Choroid plexus epithelial cell (primary cell): ENCODE results near the gene VEGFC.

ENCODE experiments used
- DNase-seq: peaks from one replicate; pipeline ENCODE4 v3.0.0-alpha.2; 2010; ENCODE audit warnings: low read depth
- H3K4me3 ChIP-seq: 2 replicates; pipeline ENCODE4 v1.5.1; 2011; ENCODE audit warnings: low read depth, mild to moderate bottlenecking, control low read depth, low read length, moderate library complexity
- CTCF ChIP-seq: conservative IDR thresholded peaks from 2 replicates; pipeline ENCODE4 v1.5.1; 2011; ENCODE audit warnings: low read depth, mild to moderate bottlenecking, control low read depth, inconsistent platforms, low read length, moderate library complexity

VEGFC gene

GRCh38 chr4:176834531-176834930, 41.8 kb upstream of the VEGFC start:
- H3K4me3 ChIP-seq: no peak overlapping the region
- TF ChIP-seq CTCF: no peak
- no peak for DNase-seq

DNA sequence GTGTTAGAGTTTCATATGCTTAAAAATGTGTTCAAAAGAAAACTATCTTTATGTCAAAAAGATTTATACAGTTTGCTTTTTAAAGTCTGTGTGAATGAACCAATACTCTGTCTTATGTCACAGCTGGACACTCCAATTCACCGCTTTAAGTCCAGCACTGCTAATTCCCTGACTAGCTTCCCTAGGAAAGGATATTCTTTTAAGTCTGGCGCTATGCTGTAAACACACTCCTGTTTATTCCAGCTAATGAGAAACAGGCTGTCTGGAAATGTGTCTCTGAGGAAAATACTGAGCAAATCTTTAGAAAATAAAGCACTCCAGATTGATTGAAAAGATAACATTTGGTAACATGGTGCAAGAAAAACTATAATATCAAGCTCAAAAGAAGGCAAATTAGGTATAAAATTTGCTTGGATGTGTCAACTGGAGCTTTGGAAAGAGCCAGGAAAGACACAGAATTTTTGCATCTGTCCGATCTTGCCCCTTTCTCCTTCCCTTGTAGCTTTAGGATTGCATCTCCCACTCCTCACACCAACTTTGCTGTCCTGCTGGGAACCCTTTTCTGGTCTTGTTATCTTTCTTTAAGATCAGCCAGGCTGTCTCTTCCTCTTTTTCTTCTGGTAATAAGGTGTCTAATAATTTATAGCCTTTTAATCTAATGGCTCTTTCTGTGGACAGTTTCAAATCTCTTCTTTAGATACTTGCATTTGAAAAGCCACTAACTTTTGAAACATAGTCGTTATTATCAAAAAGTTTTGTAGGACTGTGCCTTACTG, 40.9 kb upstream of the VEGFC start:
- TF ChIP-seq CTCF: no peak
- no peak for DNase-seq
- no peak overlapping the region for H3K4me3 ChIP-seq

DNA sequence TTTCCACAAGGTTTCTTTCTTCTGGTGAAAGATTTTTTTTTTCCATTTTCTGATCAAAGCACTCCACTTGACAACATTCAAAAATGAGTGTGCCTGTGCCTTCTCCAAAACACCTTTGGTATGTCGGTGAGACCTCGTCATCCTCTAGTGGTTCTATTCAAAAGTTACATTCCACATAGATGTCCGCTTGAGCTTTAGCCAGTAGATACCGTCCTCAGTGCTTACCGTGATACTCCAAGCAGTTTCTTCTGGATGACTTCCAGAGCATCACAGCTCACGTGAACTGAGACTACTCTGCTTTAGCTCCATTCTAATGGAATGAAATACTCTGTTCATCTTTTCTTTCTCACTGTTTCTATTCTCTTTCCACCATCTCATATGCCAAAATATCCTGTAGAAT, 38.2 kb upstream of the VEGFC start:
- peak; percentile 41 for DNase-seq
- H3K4me3 ChIP-seq: no peak overlapping the region
- TF ChIP-seq CTCF: no peak

DNA sequence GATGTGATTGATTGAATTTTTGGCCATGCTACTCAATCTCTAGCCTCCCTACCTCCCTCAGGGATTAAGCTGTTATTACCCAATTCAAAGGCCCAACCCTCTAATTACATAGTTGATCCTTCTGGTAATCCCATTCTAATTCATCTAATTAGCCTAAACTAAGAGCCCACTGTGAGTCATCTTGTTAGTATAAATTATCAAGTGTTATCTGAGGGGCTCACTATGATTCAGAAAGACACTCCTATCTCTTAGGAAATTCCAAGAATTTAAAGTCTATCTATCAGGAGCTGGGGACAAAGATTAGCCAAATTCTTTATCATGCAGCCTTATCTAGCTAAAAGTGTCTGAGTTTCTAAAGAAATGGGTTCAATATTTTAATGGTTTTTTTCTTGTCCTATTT, 32.9 kb upstream of the VEGFC start:
- no peak overlapping the region for H3K4me3 ChIP-seq
- TF ChIP-seq CTCF: no peak
- no peak for DNase-seq

DNA sequence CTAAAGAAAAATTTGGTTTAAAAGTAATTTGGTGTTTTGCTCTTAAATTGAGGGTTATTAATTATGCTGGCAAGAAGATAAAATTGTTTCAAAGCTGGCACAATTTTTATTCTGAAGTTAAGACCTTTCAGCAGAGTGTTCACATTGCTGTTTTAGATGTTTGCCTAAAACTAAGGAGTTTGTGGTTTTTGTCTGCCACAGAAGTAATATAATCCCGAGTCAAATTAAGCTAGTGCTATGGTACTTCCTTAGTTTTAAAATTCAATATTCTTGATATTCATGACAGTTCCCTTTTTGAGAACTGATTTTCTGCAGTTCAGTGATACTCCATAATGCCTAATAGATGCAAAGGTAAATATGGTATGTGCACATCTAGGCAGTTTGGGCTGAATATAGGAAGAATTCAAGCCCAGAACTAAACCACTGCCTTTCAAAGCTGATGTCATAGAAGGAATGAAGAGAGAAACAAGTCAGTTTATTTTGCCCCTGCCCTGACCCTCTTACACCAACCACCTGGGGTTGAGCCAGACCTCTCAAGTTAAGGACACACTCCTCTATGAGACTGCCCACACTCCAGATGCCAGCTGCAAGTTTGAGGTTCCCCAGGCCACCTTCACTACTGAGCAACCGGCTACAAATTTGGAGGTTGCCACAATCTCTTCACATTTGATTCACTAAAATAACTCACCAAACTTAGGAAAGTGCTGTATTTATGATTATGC, 32.1 kb upstream of the VEGFC start:
- no peak overlapping the region for H3K4me3 ChIP-seq
- no peak for TF ChIP-seq CTCF
- DNase-seq: no peak

GRCh38 chr4:176818531-176818930, 25.8 kb upstream of the VEGFC start:
- DNase-seq: no peak
- no peak overlapping the region for H3K4me3 ChIP-seq
- TF ChIP-seq CTCF: no peak
